Lower leg skin (tissue), 3 donors: ENCODE data around the gene INSL3.

Source experiments
- CTCF ChIP-seq, 3 donors: fragments of 450-650 bp; IDR thresholded peaks; one replicate each; pipeline ENCODE4 v1.5.1; 2016; ENCODE audit warnings: antibody characterized with exemption in 3 of 3, mild to moderate bottlenecking in 3 of 3, moderate library complexity in 2 of 3
- POLR2A ChIP-seq, 2 donors: fragments of 450-650 bp; IDR thresholded peaks; one replicate each; pipeline ENCODE4 v1.6.1; 2016 to 2017; ENCODE audit warnings: antibody characterized with exemption in 2 of 2, mild to moderate bottlenecking in 1 of 2, moderate library complexity in 1 of 2

GRCh38 chr19:17854061-17854460 is 32.7 kb upstream of the INSL3 start:
- TF ChIP-seq CTCF (IDR thresholded peaks at IDR 0.05): no peak
- no peak for TF ChIP-seq POLR2A (IDR thresholded peaks at IDR 0.05)
